Parathyroid adenoma (tissue), 2 donors: ENCODE results near the gene NDUFA11.

Source experiments
- H2AFZ ChIP-seq: fragments of 300-600 bp; sonication (generic); one replicate; pipeline ENCODE4 v1.7.0; 2017; ENCODE audit warnings: antibody characterized with exemption, mild to moderate bottlenecking
- H3K27ac ChIP-seq: fragments of 300-600 bp; sonication (generic); one replicate; pipeline ENCODE4 v1.7.0; 2017
- H3K27me3 ChIP-seq: fragments of 300-600 bp; sonication (generic); one replicate; pipeline ENCODE4 v1.7.0; 2017; ENCODE audit warnings: low read length; ENCODE audit not compliant: control insufficient read depth, insufficient read depth
- H3K36me3 ChIP-seq: fragments of 300-600 bp; sonication (generic); one replicate; pipeline ENCODE4 v1.7.0; 2017; ENCODE audit warnings: low read length; ENCODE audit not compliant: control insufficient read depth, insufficient read depth
- H3K4me1 ChIP-seq: fragments of 300-600 bp; sonication (generic); one replicate; pipeline ENCODE4 v1.7.0; 2017; ENCODE audit warnings: control low read depth
- H3K4me2 ChIP-seq: fragments of 300-600 bp; sonication (generic); one replicate; pipeline ENCODE4 v1.7.0; 2017; ENCODE audit warnings: low read length
- H3K4me3 ChIP-seq: fragments of 300-600 bp; sonication (generic); one replicate; pipeline ENCODE4 v1.7.0; 2017; ENCODE audit warnings: low read depth, low read length
- H3K79me2 ChIP-seq: fragments of 300-600 bp; sonication (generic); one replicate; pipeline ENCODE4 v1.7.0; 2017; ENCODE audit warnings: control low read depth
- H3K9ac ChIP-seq: fragments of 300-600 bp; sonication (generic); one replicate; pipeline ENCODE4 v1.7.0; 2017; ENCODE audit warnings: mild to moderate bottlenecking
- H3K9me3 ChIP-seq: fragments of 300-600 bp; sonication (generic); one replicate; pipeline ENCODE4 v1.7.0; 2017; ENCODE audit warnings: low read length; ENCODE audit not compliant: control insufficient read depth
- CTCF ChIP-seq: fragments of 300-600 bp; sonication (generic); IDR thresholded peaks from one replicate; pipeline ENCODE4 v1.7.0; 2017; ENCODE audit warnings: antibody characterized with exemption, mild to moderate bottlenecking
- donor health status: primary hyperparathyroidism.

NDUFA11 gene

GRCh38 chr19:5903624-5904351 is at the start of gene NDUFA11:
TSS of gene NDUFA11 (minus strand) at chr19:5903790. CDS start at chr19:5903708, 82 bp downstream.
- Histone ChIP-seq H3K27ac (peak within 1 kb of the TSS; percentile 82), H3K27me3 (no peaks in the 10 kb centered on the region), H3K9ac (peak within 1 kb of the TSS; percentile 68), H3K36me3 (no peaks in the 10 kb centered on the region), H3K4me2 (peak within 1 kb of the TSS; percentile 80), H2AFZ (peak within 1 kb of the TSS; percentile 89), H3K4me3 (peak within 1 kb of the TSS; percentile 95), H3K4me1 (peaks cover 3% of the 10 kb centered on the region), H3K9me3 (no peaks in the 10 kb centered on the region), H3K79me2 (peaks cover 12% of the 10 kb centered on the region)
- no peak for TF ChIP-seq CTCF

GRCh38 chr19:5953030-5953589 is 49.5 kb upstream of the NDUFA11 start:
- Histone ChIP-seq H3K27ac (no peak overlapping the region), H3K36me3 (no peaks in the 10 kb centered on the region), H3K4me3 (no peak overlapping the region), H3K4me2 (no peak overlapping the region), H2AFZ (no peak overlapping the region), H3K9me3 (no peaks in the 10 kb centered on the region), H3K9ac (no peak overlapping the region), H3K4me1 (peaks cover 25% of the 10 kb centered on the region), H3K79me2 (peaks cover 64% of the 10 kb centered on the region), H3K27me3 (no peaks in the 10 kb centered on the region)
- TF ChIP-seq CTCF = no peak

GRCh38 chr19:5952193-5953029 is 48.8 kb upstream of the NDUFA11 start:
- Histone ChIP-seq H3K4me3 (no peak overlapping the region), H3K4me2 (no peak overlapping the region), H3K27me3 (no peaks in the 10 kb centered on the region), H2AFZ (no peak overlapping the region), H3K79me2 (peaks cover 64% of the 10 kb centered on the region), H3K9ac (no peak overlapping the region), H3K4me1 (peaks cover 25% of the 10 kb centered on the region), H3K36me3 (no peaks in the 10 kb centered on the region), H3K27ac (no peak overlapping the region), H3K9me3 (no peaks in the 10 kb centered on the region)
- TF ChIP-seq CTCF = no peak

- Histone ChIP-seq H3K9ac (no peak overlapping the region), H3K4me3 (no peak overlapping the region), H2AFZ (no peak overlapping the region), H3K9me3 (no peaks in the 10 kb centered on the region), H3K36me3 (no peaks in the 10 kb centered on the region), H3K27ac (no peak overlapping the region), H3K79me2 (peaks cover 64% of the 10 kb centered on the region), H3K4me2 (no peak overlapping the region), H3K27me3 (no peaks in the 10 kb centered on the region), H3K4me1 (peaks cover 25% of the 10 kb centered on the region)
- no peak for TF ChIP-seq CTCF
Measured at GRCh38 chr19:5951338-5951861, 47.8 kb upstream of the NDUFA11 start.
